GM03348 (cell line): ENCODE data around the gene INA.

Source experiments
- DNase-seq: peaks from one replicate; pipeline ENCODE4 v3.0.0; 2012; ENCODE audit warnings: low spot score

The INA gene

DNA sequence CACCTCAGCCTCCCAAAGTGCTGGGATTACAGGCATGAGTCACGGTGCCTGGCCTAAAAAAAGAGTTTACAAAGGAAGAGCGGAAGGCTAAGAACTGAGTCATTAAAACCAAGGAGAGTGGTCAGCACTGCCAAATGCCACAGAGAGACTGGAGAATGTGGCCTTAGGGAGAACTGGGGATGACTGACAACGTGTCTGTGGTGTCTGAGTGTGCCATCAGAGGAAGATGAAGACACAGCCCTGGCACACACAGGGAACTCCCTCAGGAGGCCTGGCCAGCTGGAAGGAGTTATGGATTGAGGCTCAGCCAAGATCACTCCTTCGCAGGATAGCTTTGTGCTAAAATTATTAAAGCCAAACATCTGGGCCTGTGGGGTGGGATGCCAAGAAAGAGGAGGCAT, 3.9 kb upstream of the INA start:
- peak; percentile 94 for DNase-seq

- DNase-seq, result no peak
Measured at GRCh38 chr10:103276251-103276895, 565 bp upstream of the INA start.

DNA sequence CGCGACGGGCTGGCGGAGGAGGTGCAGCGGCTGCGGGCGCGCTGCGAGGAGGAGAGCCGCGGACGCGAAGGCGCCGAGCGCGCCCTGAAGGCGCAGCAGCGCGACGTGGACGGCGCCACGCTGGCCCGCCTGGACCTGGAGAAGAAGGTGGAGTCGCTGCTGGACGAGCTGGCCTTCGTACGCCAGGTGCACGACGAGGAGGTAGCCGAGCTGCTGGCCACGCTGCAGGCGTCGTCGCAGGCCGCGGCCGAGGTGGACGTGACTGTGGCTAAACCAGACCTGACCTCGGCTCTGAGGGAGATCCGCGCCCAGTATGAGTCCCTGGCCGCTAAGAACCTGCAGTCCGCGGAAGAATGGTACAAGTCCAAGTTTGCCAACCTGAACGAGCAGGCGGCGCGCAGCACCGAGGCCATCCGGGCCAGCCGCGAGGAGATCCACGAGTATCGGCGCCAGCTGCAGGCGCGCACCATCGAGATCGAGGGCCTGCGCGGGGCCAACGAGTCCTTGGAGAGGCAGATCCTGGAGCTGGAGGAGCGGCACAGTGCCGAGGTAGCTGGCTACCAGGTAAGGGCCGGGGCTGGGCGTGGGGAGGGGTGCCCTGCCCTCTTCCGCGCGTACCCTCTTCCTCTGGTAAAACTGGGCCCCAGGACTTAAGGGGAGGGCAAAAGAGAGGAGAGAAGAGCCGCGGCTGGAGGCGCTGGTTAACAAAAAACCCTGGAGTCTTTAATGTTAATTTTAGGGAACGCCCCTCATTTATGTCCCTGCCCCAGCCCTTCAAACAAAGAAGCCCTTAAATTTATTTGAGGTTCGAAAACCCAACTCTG, 987 bp downstream of the INA start:
- no peak for DNase-seq

DNA sequence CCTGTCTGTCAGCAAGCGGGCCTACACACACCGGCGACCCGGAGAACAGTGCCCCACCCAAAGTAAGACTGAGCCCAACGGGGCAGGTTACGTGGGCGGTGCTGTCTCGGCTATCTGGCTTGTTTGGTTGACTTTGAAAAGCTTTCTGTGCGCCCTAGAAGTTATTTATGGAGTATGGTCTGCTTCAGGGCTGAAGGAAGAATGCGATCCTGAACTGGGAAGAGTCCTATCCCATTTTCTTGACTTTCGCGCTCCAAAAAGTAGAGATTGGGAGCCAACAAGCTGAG, 1.5 kb downstream of the INA start:
- DNase-seq, result no peak

- DNase-seq, result peak; percentile 47
Measured at GRCh38 chr10:103278862-103279298, 1.9 kb downstream of the INA start.

DNA sequence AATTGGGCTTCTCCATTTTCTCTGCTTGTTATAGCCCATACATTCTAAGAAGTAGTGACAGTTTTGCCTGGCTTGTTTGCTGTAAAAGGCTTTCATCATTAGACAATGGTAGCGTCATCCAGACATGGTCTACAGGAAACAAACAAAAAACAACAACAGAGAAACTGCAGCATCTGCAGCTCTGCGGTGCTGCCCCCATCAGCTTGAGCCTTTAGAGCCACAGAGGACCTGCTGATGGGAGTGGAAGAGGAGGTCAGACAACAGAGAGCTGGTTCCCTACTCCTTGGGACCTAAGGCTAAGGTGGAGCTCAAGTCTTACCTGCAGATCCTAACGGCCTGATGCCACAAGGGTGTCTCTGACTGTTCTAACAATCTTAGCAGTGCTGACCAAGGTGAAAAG, 3.1 kb downstream of the INA start:
- DNase-seq, result no peak

DNA sequence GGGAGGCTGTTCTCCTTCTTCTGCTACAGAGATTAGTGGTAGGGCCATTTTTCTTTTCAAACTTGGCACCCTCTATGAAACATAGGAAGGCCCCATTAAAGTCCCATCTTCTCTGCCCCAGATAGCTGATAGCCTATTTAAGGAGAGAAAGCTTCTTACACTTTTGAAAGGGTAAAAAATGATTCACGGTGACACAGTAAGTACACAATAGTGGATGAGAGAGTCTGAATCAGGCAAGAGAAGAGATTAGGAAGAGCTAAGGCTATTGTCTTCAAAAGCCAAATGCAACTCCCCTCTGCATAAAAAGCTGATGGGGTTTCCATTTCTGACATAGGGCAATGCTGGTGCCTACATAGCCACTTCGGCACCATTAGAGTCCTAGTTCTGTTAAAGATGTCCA, 3.6 kb downstream of the INA start:
- DNase-seq, result no peak

- no peak for DNase-seq
Measured at GRCh38 chr10:103281753-103282152, 4.8 kb downstream of the INA start.

- no peak for DNase-seq
Measured at GRCh38 chr10:103282961-103283360, 6.0 kb downstream of the INA start.

GRCh38 chr10:103284170-103284569, 7.2 kb downstream of the INA start:
- DNase-seq, result no peak

DNA sequence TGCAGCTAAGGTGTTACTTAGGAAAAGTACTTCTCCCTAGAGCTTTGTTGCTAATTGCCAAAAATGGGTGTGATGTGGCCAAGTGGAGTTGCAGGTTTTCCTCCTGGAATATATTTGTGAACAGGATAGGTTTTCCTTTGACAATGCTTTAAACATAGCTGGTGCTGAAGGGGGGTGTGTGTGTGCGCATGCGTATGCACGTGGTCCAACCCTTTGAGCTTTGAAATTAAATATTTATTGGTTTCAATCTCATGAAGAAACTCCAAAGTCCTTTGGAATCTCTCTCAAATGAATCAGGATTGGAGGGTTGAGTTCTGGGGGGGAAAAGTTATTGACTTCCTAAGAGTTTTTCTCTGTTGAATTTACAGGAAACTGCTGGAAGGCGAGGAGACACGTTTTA, 11.1 kb downstream of the INA start:
- DNase-seq, result no peak

DNA sequence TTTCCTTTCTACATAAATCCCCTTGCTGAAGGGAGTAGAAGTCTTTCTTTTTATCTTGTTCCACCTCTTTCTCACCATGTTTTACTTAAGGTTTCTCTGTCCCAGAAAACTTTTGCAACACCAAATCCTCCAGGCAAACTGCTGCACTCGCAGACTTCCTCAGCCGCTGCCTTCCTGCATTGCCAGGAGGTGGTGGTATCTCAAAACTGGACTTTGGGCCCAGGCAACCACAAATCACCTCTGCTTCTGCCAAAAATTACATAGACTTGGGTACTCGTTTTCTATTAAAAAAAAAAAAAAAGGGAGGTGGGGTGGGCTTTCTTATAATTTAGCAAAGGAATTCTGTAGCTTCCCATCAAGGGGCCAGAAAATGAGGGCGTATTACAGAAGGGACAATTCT, 14.7 kb downstream of the INA start:
- DNase-seq, result no peak

- peak; percentile 67 for DNase-seq
Measured at GRCh38 chr10:103295374-103296015, 18.6 kb downstream of the INA start.

DNA sequence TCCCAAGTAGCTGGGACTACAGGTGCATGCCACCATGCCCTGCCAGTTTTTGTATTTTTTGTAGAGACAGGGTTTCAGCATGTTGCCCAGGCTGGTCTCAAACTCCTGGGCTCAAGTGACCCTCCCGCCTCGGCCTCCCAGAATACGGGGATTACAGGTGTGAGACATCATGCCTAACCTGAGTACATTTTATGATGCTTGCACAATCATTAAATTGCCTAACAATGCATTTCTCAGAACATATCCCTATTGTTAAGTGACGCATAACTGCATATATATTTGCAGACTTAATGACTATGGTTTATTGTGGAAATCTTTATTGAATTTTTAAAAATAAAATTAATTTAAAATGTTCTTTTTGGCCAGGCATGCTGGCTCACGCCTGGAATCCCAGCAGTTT, 30.7 kb downstream of the INA start:
- DNase-seq, result no peak

DNA sequence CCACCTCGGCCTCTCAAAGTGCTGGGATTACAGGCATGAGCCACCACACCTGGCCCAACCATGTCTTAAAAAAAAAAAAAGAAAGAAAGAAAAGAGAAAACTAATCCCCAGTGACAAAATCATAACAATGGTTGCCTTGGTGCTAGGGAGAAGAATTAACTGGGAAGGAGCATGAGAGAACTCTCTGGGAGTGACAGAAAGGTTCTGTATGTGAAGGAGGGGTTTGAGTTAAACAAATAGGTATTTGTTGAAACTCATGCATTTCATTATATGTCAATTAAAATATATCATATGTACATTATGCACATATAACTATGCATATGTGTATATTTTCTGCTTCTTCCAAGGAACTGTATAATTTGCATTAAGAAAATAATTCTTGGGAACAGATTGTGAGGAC, 33.3 kb downstream of the INA start:
- no peak for DNase-seq

- no peak for DNase-seq
Measured at GRCh38 chr10:103316087-103316486, 39.1 kb downstream of the INA start.

GRCh38 chr10:103327906-103328305, 51.0 kb downstream of the INA start:
- no peak for DNase-seq

DNA sequence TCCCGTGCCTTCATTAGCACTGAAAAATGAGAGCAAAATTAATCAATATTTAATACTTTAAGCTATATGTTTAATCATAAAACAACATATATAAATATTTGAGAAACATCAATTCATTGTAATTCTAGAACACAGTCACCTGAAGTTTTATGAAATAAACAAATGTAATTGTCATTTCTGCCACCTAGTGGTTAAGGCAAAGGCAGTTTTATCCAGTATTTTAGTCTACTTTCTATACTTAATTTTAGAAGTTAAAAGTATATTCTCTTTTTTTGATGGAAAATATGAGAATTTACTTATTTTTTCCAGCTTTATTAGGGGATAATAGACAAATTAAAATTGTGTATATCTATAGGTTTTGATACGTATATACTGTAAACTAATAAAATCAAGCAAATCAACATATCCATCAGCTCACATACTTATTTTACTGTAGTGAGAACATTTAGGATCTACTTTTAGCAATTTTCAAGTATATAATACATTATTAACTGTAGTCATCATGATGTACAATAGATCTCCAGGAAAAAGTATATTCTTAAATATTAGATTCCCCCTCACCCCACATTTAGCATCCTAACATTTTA, 57.1 kb downstream of the INA start:
- DNase-seq, result peak; percentile 45

GRCh38 chr10:103334567-103334966, 57.6 kb downstream of the INA start:
- DNase-seq, result no peak

DNA sequence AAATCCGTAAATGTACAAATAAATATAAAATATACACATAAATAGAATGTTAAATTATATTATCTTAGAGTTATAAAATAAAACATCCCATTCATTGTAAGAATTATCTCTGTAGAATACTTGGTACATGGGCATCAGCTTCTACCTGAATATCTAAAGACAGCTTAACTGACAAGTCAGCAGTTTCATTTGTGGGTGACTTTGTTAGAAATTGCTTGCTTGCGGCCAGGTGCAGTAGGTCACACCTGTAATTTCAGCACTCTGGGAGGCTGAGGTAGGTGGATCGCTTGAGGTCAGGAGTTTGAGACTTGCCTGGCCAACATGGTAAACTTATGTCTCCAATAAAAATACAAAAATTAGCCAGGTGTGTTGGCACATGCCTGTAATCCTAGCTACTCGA, 59.4 kb downstream of the INA start:
- no peak for DNase-seq
